Measurements from ENCODE around the gene FYTTD1.
A peak's percentile ranks its signal among the peaks of the same experiment; 100 is the strongest.
"Not testable (repeated sequence)": the region's sequence is repeated elsewhere in the genome, so short reads cannot be mapped to it uniquely, and the experiment has no call there.

FYTTD1 gene

DNA sequence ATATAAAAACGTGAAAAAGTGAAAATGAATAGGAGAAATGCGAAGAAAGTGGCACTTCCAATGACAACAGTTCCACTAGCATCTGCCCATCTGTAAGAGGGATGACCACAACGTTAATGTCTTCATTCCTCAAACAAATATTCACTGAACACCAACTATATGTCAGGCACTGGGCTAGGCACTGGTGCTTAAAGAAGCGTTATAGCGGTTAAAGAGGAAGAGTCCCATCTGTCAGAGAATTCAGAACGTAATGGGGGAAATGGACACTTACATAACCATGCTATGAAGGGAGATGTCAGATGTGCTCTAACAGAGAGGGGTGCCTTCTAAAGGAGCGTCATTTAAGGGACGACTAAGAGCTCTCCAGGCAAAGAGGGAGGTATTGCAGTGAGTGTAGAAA is 21.2 kb upstream of the FYTTD1 start:
- no peak overlapping the region for H3K4me3 ChIP-seq (ENCODE audit: low read depth, low read length)
- TF ChIP-seq, protein P1, sequence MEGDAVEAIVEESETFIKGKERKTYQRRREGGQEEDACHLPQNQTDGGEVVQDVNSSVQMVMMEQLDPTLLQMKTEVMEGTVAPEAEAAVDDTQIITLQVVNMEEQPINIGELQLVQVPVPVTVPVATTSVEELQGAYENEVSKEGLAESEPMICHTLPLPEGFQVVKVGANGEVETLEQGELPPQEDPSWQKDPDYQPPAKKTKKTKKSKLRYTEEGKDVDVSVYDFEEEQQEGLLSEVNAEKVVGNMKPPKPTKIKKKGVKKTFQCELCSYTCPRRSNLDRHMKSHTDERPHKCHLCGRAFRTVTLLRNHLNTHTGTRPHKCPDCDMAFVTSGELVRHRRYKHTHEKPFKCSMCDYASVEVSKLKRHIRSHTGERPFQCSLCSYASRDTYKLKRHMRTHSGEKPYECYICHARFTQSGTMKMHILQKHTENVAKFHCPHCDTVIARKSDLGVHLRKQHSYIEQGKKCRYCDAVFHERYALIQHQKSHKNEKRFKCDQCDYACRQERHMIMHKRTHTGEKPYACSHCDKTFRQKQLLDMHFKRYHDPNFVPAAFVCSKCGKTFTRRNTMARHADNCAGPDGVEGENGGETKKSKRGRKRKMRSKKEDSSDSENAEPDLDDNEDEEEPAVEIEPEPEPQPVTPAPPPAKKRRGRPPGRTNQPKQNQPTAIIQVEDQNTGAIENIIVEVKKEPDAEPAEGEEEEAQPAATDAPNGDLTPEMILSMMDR (IDR thresholded peaks at IDR 0.05; ENCODE audit: insufficient read depth, low read length, missing control alignments), result no peak
- ChIA-PET POLR2A (no interaction called here), CTCF (interaction anchor here (2.2 to 2.3 kb wide), 2 partner anchors 10 to 20 kb away, joined by 7 read pairs; partner anchors contain the start of gene FYTTD1)
- no peak for DNase-seq (ENCODE audit: low read depth, low spot score)

DNA sequence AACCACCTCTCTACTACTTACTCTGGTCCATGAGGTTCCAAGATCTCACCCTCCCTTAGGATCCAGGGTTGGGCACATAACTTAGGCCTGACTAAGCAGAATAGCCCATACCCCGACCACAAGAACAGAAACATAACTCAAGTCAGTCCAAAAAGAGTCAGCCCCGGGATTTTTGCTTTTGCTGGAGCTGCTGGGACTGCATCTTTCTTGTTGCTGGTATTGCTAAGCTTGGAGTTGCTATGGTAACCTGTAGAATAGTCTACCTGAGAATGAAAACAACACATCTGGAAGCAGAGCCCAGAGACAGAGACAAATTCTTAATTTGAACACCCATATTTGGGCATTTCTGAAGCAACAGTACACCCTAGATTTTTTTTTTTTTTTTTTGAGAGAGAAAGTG is 19.5 kb upstream of the FYTTD1 start:
- CTCF ChIA-PET, result interaction anchor here (0.6 to 2.3 kb wide), 3 partner anchors 12 to 57 kb away, joined by 3 to 7 read pairs (median 7); partner anchors contain the start of gene FYTTD1
- TF ChIP-seq, protein P1 (IDR thresholded peaks at IDR 0.05; ENCODE audit: insufficient read depth, low read length, missing control alignments), result no peak
- H3K4me3 ChIP-seq (ENCODE audit: low read depth, low read length), result no peak overlapping the region
- POLR2A ChIA-PET, result no interaction called here
- DNase-seq (ENCODE audit: low read depth, low spot score), result no peak

DNA sequence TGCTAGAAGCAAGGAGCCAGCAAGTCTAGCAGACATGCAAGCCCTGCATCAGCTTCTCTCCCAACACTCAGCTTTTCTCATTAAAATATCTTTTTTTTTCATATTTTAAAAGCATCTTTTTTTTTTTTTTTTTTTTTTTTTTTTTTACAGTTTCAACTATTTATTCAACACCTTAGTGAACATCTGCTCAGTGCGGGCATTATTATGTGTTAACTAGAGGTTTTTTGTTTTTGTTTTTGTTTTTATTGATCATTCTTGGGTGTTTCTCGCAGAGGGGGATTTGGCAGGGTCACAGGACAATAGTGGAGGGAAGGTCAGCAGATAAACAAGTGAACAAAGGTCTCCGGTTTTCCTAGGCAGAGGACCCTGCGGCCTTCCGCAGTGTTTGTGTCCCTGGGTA is 18.9 kb upstream of the FYTTD1 start:
- CTCF ChIA-PET, result interaction anchor here (0.6 to 2.3 kb wide), 3 partner anchors 13 to 58 kb away, joined by 3 to 7 read pairs (median 7); partner anchors contain the start of gene FYTTD1
- H3K4me3 ChIP-seq (ENCODE audit: low read depth, low read length); DNase-seq (ENCODE audit: low read depth, low spot score); POLR2A ChIA-PET: not testable (repeated sequence)

DNA sequence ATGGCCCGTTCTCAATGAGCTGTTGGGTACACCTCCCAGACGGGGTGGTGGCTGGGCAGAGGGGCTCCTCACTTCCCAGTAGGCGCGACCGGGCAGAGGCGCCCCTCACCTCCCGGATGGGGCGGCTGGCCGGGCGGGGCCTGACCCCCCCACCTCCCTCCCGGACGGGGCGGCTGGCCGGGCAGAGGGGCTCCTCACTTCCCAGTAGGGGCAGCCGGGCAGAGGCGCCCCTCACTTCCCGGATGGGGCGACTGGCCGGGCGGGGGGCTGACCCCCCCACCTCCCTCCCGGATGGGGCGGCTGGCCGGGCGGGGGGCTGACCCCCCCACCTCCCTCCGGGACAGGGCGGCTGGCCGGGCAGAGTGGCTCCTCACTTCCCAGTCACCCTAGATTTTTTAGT is 18.2 kb upstream of the FYTTD1 start:
- CTCF ChIA-PET; POLR2A ChIA-PET; H3K4me3 ChIP-seq (ENCODE audit: low read depth, low read length); DNase-seq (ENCODE audit: low read depth, low spot score): not testable (repeated sequence)

DNA sequence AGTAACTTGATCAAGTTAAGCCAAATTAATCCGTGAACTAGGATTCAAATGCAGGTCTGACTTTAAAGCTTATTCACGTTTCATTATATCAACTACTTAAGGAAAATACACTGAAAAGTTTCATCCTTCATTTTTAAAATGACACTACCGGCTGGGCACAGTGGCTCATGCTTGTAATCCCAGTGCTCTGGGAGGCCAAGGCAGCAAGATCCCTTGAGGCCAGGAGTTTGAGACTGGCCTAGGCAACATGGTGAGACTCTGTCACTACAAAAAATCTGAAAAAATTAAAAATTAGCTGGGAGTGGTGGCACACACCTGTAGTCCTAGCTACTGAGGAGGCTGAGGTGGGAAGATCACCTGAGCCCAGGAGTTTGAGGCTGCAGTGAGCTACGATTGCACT is 16.6 kb upstream of the FYTTD1 start:
- no peak overlapping the region for H3K4me3 ChIP-seq (ENCODE audit: low read depth, low read length)
- no peak for DNase-seq (ENCODE audit: low read depth, low spot score)
- ChIA-PET POLR2A (no interaction called here), CTCF (interaction anchor here (1.2 kb wide), 1 partner anchor 12 kb away, joined by 3 read pairs; no protein-coding TSS in a partner anchor)
- TF ChIP-seq, protein P1 (IDR thresholded peaks at IDR 0.05; ENCODE audit: insufficient read depth, low read length, missing control alignments), result no peak

DNA sequence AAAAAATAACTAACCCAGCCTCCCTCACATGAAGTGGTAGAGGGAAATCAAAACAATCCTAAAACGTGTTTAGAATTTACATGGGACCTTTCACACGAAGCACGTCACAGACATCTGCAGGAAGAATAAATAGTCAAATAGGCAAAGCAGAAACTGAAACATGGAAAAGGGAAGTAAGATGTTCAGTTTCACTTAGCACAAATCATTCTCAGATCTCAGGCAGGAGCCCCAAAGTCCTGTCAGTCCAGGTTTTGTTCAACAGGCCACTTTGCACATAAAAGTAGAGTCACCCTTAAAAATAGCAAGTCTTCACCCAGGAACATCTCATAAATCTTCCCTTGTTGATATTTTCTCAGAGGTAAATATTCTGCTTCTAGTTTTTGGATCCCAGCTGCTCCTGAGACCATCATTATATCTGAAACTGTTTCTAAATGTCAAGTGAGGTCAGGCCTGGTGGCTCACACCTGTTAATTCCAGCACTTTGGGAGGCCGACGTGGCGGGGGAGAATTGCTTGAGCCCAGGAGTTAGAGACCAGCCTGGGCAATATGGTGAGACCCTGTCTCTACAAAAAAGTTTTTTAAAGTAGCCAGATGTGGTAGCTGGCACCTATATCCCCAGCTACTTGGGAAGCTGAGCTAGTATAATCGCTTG is 14.9 kb upstream of the FYTTD1 start:
- DNase-seq (ENCODE audit: low read depth, low spot score), result no peak
- CTCF ChIA-PET, result interaction anchor here (0.9 to 1.8 kb wide), 2 partner anchors 12 to 14 kb away, joined by 3 to 5 read pairs; no protein-coding TSS in a partner anchor
- TF ChIP-seq, protein P1 (IDR thresholded peaks at IDR 0.05; ENCODE audit: insufficient read depth, low read length, missing control alignments), result no peak
- POLR2A ChIA-PET, result interaction anchor here (0.7 kb wide), 1 partner anchor 53 kb away, joined by 3 read pairs; no protein-coding TSS in a partner anchor
- no peak overlapping the region for H3K4me3 ChIP-seq (ENCODE audit: low read depth, low read length)

DNA sequence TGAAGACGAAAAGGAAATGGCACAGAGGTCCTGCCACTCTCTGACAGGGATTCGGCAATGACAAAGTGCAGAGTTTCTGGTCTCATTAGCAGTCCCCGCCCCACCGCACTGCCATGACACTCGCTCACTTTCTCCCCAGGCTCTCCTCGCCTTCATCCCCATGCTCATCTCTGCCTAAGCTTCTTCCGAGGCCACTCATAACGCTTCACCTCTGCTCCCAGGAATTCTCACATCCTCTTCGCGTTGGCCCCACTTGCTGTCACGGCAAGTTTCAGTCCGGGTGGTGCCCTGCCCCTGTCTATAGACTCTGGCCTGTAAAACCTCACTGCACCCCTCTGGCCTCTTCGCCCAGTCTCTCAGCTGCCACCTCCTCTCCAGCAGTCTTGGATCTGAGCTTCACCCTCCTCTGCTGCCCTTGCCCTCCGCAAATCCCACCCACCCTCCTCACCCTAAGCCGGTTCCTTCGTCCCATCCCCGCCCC is 13.6 kb upstream of the FYTTD1 start:
- POLR2A ChIA-PET, result no interaction called here
- CTCF ChIA-PET, result interaction anchor here (0.9 to 1.8 kb wide), 4 partner anchors 11 to 25 kb away, joined by 3 to 5 read pairs (median 4); no protein-coding TSS in a partner anchor
- DNase-seq (ENCODE audit: low read depth, low spot score), result no peak
- TF ChIP-seq, protein P1 (IDR thresholded peaks at IDR 0.05; ENCODE audit: insufficient read depth, low read length, missing control alignments), result no peak
- peak overlapping the region; percentile 77 for H3K4me3 ChIP-seq (ENCODE audit: low read depth, low read length)

Measured in AG04449 (cell line).